DND-41 (cell line): ENCODE data around the gene HTR3D.

ENCODE experiments used
- ATAC-seq: fragments of 200-7000 bp; cut with Tn5 transposase; 3 replicates; pipeline ENCODE4 v1.9.1; 2021; ENCODE audit warnings: low read depth; ENCODE audit not compliant: insufficient read depth
- DNase-seq: peaks from one replicate; pipeline ENCODE4 v3.0.0-alpha.2; 2020
- H2AFZ ChIP-seq: 2 replicates; pipeline ENCODE4 v1.6.0; 2012; ENCODE audit warnings: low read depth, low read length
- H3K27ac ChIP-seq: 2 replicates; pipeline ENCODE4 v1.5.1; 2012; ENCODE audit warnings: low read length, inconsistent platforms
- H3K27me3 ChIP-seq: fragments of 200-600 bp; sonication (generic); 2 replicates; pipeline ENCODE4 v1.6.0; 2012; ENCODE audit warnings: low read length, mild to moderate bottlenecking, inconsistent platforms; ENCODE audit not compliant: insufficient read depth, poor library complexity
- H3K36me3 ChIP-seq: 2 replicates; pipeline ENCODE4 v1.5.1; 2012; ENCODE audit warnings: low read length, inconsistent platforms; ENCODE audit not compliant: insufficient read depth
- H3K4me1 ChIP-seq: 2 replicates; pipeline ENCODE4 v1.5.1; 2012; ENCODE audit warnings: mild to moderate bottlenecking, low read length; ENCODE audit not compliant: insufficient read depth
- H3K4me2 ChIP-seq: 2 replicates; pipeline ENCODE4 v1.6.0; 2012; ENCODE audit warnings: mild to moderate bottlenecking, moderate library complexity, low read length, inconsistent platforms; ENCODE audit not compliant: insufficient read depth
- H3K4me3 ChIP-seq, 2 experiments: fragments of 200-600 bp in 1 of 2; shearing (Covaris generic) in 1 of 2; 2 replicates each; pipeline ENCODE4 v1.5.1; 2012 to 2016; ENCODE audit warnings: inconsistent platforms in 2 of 2, low read length in 2 of 2, mild to moderate bottlenecking in 2 of 2, low read depth in 1 of 2, moderate library complexity in 1 of 2
- H3K79me2 ChIP-seq: 2 replicates; pipeline ENCODE4 v1.6.0; 2012; ENCODE audit warnings: low read length, inconsistent platforms; ENCODE audit not compliant: insufficient read depth
- H3K9ac ChIP-seq: 2 replicates; pipeline ENCODE4 v1.6.0; 2012; ENCODE audit warnings: low read depth, mild to moderate bottlenecking, inconsistent platforms, low read length, moderate library complexity
- H3K9me3 ChIP-seq: 2 replicates; pipeline ENCODE4 v1.5.1; 2012; ENCODE audit warnings: low read length, moderate library complexity, mild to moderate bottlenecking, inconsistent platforms; ENCODE audit not compliant: insufficient read depth, severe bottlenecking
- H4K20me1 ChIP-seq: 2 replicates; pipeline ENCODE4 v1.6.0; 2012; ENCODE audit warnings: low read length; ENCODE audit not compliant: insufficient read depth
- CTCF ChIP-seq: IDR thresholded peaks from 2 replicates; pipeline ENCODE4 v1.5.1; 2012; ENCODE audit warnings: borderline replicate concordance, low read length, moderate library complexity, mild to moderate bottlenecking; ENCODE audit not compliant: poor library complexity, severe bottlenecking; ENCODE audit errors: extremely low read depth
- EZH2 ChIP-seq: IDR thresholded peaks from 3 replicates; pipeline ENCODE4 v1.6.1; 2012; ENCODE audit warnings: borderline replicate concordance, low read depth, mild to moderate bottlenecking, moderate library complexity, low read length, inconsistent platforms; ENCODE audit not compliant: severe bottlenecking

The HTR3D gene

GRCh38 chr3:184082465-184082864, 50.9 kb downstream of the HTR3D start:
- Histone ChIP-seq H3K27me3 (no peaks in the 10 kb centered on the region), H3K79me2 (no peaks in the 10 kb centered on the region), H3K27ac (no peak overlapping the region), H3K9me3 (no peaks in the 10 kb centered on the region), H3K4me3 (no peak overlapping the region), H2AFZ (no peak overlapping the region), H3K4me1 (no peaks in the 10 kb centered on the region), H3K4me2 (no peak overlapping the region), H4K20me1 (no peaks in the 10 kb centered on the region), H3K36me3 (no peaks in the 10 kb centered on the region), H3K9ac (no peak overlapping the region)
- TF ChIP-seq EZH2 (no peak), CTCF (no peak)
- DNase-seq (no peak), ATAC-seq (no peak)

- Histone ChIP-seq H3K27ac (no peak overlapping the region), H4K20me1 (no peaks in the 10 kb centered on the region), H3K4me1 (no peaks in the 10 kb centered on the region), H3K9ac (no peak overlapping the region), H3K9me3 (no peaks in the 10 kb centered on the region), H2AFZ (no peak overlapping the region), H3K27me3 (no peaks in the 10 kb centered on the region), H3K79me2 (no peaks in the 10 kb centered on the region), H3K36me3 (no peaks in the 10 kb centered on the region), H3K4me2 (no peak overlapping the region), H3K4me3 (no peak overlapping the region)
- DNase-seq (no peak), ATAC-seq (no peak)
- TF ChIP-seq CTCF (no peak), EZH2 (no peak)
Observed at GRCh38 chr3:184085389-184085852, 53.9 kb downstream of the HTR3D start.
